Cardiac fibroblast (primary cell): ENCODE results near the gene USPL1.
"Not testable (repeated sequence)": the region's sequence is repeated elsewhere in the genome, so short reads cannot be mapped to it uniquely, and the experiment has no call there.

ENCODE experiments used
- DNase-seq, 2 donors: peaks; one replicate each; pipeline versions ENCODE4 v3.0.0 to v3.0.0-alpha.2; 2010; ENCODE audit warnings: low read depth in 2 of 2
- H3K4me3 ChIP-seq, 2 donors: replicated peaks in 1 of 2; 1 replicate in 1 of 2; 2 replicates in 1 of 2; pipeline ENCODE4 v1.5.1; 2011; ENCODE audit warnings: low read depth in 2 of 2, low read length in 2 of 2, mild to moderate bottlenecking in 2 of 2, moderate library complexity in 1 of 2
- CTCF ChIP-seq: IDR thresholded peaks from one replicate; pipeline ENCODE4 v1.5.1; 2011; ENCODE audit warnings: low read depth, mild to moderate bottlenecking, low read length, inconsistent platforms

USPL1 gene

GRCh38 chr13:30648522-30649012, 30.8 kb downstream of the USPL1 start:
- H3K4me3 ChIP-seq = no peak overlapping the region
- DNase-seq = no peak
- TF ChIP-seq CTCF = no peak

GRCh38 chr13:30651648-30652047, 33.9 kb downstream of the USPL1 start:
- DNase-seq, H3K4me3 ChIP-seq: not testable (repeated sequence)

- no peak overlapping the region for H3K4me3 ChIP-seq
- no peak for TF ChIP-seq CTCF
- no peak for DNase-seq
These were observed 35.1 kb downstream of the USPL1 start for GRCh38 chr13:30652746-30653386.

DNA sequence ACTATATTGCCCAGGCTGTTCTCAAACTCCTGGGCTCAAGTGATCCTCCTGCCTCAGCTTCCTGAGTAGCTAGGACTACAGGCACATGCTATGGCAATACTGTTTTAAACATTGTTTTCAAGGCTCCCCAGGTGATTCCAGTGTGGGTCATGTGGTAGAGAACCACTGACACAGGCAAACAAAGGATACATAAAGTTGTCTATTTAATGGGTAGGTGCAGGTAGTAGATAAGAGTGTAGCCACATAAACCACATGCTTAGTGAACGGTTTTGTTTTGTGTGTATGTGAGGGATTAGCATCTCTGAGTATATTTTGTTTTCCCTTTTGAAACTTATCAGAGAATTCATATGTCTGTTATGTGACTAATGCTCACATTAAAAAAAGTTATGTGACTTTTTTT, 36.7 kb downstream of the USPL1 start:
- no peak overlapping the region for H3K4me3 ChIP-seq
- no peak for TF ChIP-seq CTCF
- DNase-seq = no peak

DNA sequence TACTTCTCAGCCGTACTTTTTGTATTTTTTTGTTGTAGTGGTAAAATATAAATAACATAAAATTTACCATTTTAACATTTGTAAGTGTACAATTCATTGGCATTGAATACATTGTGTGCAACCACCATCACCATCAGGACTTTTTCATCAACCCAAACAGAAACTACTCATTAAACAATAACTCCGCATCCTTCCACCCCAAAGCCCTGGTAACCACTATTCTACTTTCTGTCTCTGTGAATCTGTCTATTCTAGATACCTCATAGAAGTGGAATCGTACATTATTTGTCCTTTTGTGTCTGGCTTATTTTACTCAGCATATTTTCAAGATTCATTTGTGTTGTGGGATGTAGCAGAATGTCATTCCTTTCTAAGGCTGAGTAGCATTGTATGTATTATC, 38.5 kb downstream of the USPL1 start:
- DNase-seq = no peak
- no peak for TF ChIP-seq CTCF
- H3K4me3 ChIP-seq = no peak overlapping the region

DNA sequence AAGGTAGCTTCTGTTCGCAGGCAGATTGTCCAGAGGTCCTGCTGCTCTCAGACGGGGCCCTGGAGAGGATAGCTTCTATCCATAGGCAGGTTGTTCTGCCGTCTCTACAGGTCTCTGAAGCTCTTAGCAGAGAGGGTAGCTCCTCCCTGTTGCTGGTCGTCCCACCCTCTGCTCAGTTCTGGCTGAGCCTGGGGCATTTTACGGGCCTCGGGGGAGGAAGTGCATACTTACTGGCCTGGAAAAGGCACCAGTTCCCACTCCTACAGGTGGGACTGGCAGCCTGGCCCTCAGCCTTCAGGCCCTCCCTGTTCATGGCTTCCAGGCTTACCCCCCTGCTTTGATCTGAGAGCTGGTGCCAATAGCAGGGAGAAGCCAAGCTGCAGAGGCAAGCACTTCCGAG, 42.3 kb downstream of the USPL1 start:
- TF ChIP-seq CTCF = no peak
- DNase-seq = no peak
- H3K4me3 ChIP-seq = no peak overlapping the region

GRCh38 chr13:30660796-30661195, 43.1 kb downstream of the USPL1 start:
- no peak overlapping the region for H3K4me3 ChIP-seq
- DNase-seq = no peak
- TF ChIP-seq CTCF = no peak
